Astrocyte (in vitro differentiated cells and primary cell): ENCODE data around the gene TCF7L2. TPM values are rescaled to one million over a fixed set of nuclear protein-coding genes. Genes with fewer than 3 reads are reported as not detected.
A peak's percentile ranks its signal among the peaks of the same experiment; 100 is the strongest.

ENCODE experiments used
- DNase-seq: peaks from one replicate; pipeline ENCODE4 v3.0.0-alpha.2; 2010; ENCODE audit warnings: low read depth
- FAIRE-seq: peaks from 2 replicates; lab custom pipeline; 2011; peaks lifted over from hg19 to GRCh38; lab: Jason Lieb, UNC
- H2AFZ ChIP-seq: 2 replicates; pipeline ENCODE4 v1.6.0; 2012; ENCODE audit warnings: low read depth, low read length, inconsistent platforms
- H3K27ac ChIP-seq: 2 replicates; pipeline ENCODE4 v1.5.1; 2011; ENCODE audit warnings: low read depth, low read length, inconsistent platforms
- H3K27me3 ChIP-seq: 2 replicates; pipeline ENCODE4 v1.6.0; 2011; ENCODE audit warnings: low read length, inconsistent platforms; ENCODE audit not compliant: insufficient read depth
- H3K36me3 ChIP-seq: 2 replicates; pipeline ENCODE4 v1.5.1; 2011; ENCODE audit warnings: low read length, inconsistent platforms; ENCODE audit not compliant: insufficient read depth
- H3K4me1 ChIP-seq: 2 replicates; pipeline ENCODE4 v1.5.1; 2011; ENCODE audit warnings: low read length, inconsistent platforms; ENCODE audit not compliant: insufficient read depth
- H3K4me2 ChIP-seq: 2 replicates; pipeline ENCODE4 v1.6.0; 2012; ENCODE audit warnings: low read length, inconsistent platforms
- H3K4me3 ChIP-seq: 2 replicates; pipeline ENCODE4 v1.5.1; 2011; ENCODE audit warnings: low read depth, mild to moderate bottlenecking, low read length, inconsistent platforms; ENCODE audit not compliant: insufficient read depth
- H3K79me2 ChIP-seq: 2 replicates; pipeline ENCODE4 v1.6.0; 2012; ENCODE audit warnings: mild to moderate bottlenecking, low read length, inconsistent platforms; ENCODE audit not compliant: insufficient read depth
- H3K9ac ChIP-seq: 2 replicates; pipeline ENCODE4 v1.6.0; 2012; ENCODE audit warnings: mild to moderate bottlenecking, low read length, inconsistent platforms
- H3K9me3 ChIP-seq: 2 replicates; pipeline ENCODE4 v1.5.1; 2012; ENCODE audit warnings: low read depth, mild to moderate bottlenecking, low read length, inconsistent platforms; ENCODE audit not compliant: insufficient read depth
- H4K20me1 ChIP-seq: 2 replicates; pipeline ENCODE4 v1.6.0; 2012; ENCODE audit warnings: low read length, inconsistent platforms; ENCODE audit not compliant: insufficient read depth
- H3K27ac Mint-ChIP-seq: one replicate; pipeline ENCODE4 v1.8.0; 2021; ENCODE audit warnings: mild to moderate bottlenecking, mixed read lengths; ENCODE audit not compliant: unreplicated experiment
- H3K27me3 Mint-ChIP-seq: one replicate; pipeline ENCODE4 v1.8.0; 2021; ENCODE audit warnings: low read depth, mixed read lengths; ENCODE audit not compliant: unreplicated experiment
- H3K36me3 Mint-ChIP-seq: one replicate; pipeline ENCODE4 v1.8.0; 2021; ENCODE audit warnings: low read depth, mixed read lengths; ENCODE audit not compliant: unreplicated experiment
- H3K4me1 Mint-ChIP-seq: one replicate; pipeline ENCODE4 v1.8.0; 2021; ENCODE audit warnings: low read depth, mixed read lengths; ENCODE audit not compliant: unreplicated experiment
- H3K4me3 Mint-ChIP-seq: one replicate; pipeline ENCODE4 v1.8.0; 2021; ENCODE audit warnings: mild to moderate bottlenecking, moderate library complexity, mixed read lengths; ENCODE audit not compliant: unreplicated experiment
- H3K9me3 Mint-ChIP-seq: one replicate; pipeline ENCODE4 v1.8.0; 2021; ENCODE audit warnings: mild to moderate bottlenecking, mixed read lengths; ENCODE audit not compliant: unreplicated experiment
- EZH2 ChIP-seq: IDR thresholded peaks from 2 replicates; pipeline ENCODE4 v1.6.1; 2012; ENCODE audit warnings: mild to moderate bottlenecking, low read length, inconsistent platforms; ENCODE audit not compliant: insufficient read depth
- total RNA-seq: library from RNA; stranded (reverse); gene quantifications from 2 replicates; pipeline ENCODE4 v1.2.1, GENCODE V29; 2021
- TF ChIP-seq, protein P1 (sequence below): IDR thresholded peaks from 2 replicates; pipeline ENCODE4 v1.5.1; 2011; ENCODE audit warnings: low read depth, mild to moderate bottlenecking, inconsistent platforms, low read length, moderate library complexity; ENCODE audit not compliant: insufficient read depth

Gene TCF7L2
- total RNA-seq, 1 donor from 2014 or later, result 52.4 TPM

DNA sequence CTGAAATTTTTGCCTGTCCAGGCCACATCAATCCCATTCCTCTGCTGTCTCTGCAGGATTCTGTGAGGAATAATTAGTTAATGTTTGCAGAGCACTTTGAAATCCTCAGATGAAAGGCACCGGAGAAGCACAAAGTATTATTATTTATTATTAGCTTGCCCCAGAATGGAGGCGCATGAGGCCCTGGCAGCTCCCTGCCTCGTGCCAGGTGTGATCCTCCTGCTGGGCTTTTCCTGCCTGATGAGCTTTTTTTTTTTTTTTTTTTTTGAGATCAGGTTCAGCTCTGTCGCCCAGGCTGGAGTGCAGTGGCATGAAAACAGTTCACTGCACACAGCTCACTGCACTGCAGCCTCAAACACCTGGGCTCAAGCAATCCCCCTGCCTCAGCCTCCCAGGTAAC, 65.2 kb downstream of the TCF7L2 start:
- Mint-ChIP-seq H3K4me3 (no peak overlapping the region), H3K9me3 (no peaks in the 10 kb centered on the region), H3K27me3 (no peaks in the 10 kb centered on the region), H3K36me3 (peaks cover 7% of the 10 kb centered on the region), H3K27ac (no peak overlapping the region), H3K4me1 (peaks cover 32% of the 10 kb centered on the region)
- peaks cover 82% of the 10 kb centered on the region for H3K79me2 ChIP-seq
- H3K4me2 ChIP-seq, result no peak overlapping the region
- H4K20me1 ChIP-seq, result peaks cover 97% of the 10 kb centered on the region
- H3K4me3 ChIP-seq, result no peak overlapping the region
- DNase-seq (no peak), FAIRE-seq (no peak)
- H3K36me3 ChIP-seq, result no peaks in the 10 kb centered on the region
- H3K9me3 ChIP-seq, result no peaks in the 10 kb centered on the region
- H2AFZ ChIP-seq, result no peak overlapping the region
- no peak overlapping the region for H3K9ac ChIP-seq
- H3K4me1 ChIP-seq, result peaks cover 1% of the 10 kb centered on the region
- TF ChIP-seq EZH2, result no peak
- TF ChIP-seq, protein P1, sequence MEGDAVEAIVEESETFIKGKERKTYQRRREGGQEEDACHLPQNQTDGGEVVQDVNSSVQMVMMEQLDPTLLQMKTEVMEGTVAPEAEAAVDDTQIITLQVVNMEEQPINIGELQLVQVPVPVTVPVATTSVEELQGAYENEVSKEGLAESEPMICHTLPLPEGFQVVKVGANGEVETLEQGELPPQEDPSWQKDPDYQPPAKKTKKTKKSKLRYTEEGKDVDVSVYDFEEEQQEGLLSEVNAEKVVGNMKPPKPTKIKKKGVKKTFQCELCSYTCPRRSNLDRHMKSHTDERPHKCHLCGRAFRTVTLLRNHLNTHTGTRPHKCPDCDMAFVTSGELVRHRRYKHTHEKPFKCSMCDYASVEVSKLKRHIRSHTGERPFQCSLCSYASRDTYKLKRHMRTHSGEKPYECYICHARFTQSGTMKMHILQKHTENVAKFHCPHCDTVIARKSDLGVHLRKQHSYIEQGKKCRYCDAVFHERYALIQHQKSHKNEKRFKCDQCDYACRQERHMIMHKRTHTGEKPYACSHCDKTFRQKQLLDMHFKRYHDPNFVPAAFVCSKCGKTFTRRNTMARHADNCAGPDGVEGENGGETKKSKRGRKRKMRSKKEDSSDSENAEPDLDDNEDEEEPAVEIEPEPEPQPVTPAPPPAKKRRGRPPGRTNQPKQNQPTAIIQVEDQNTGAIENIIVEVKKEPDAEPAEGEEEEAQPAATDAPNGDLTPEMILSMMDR, result no peak
- H3K27me3 ChIP-seq, result no peaks in the 10 kb centered on the region
- no peak overlapping the region for H3K27ac ChIP-seq

DNA sequence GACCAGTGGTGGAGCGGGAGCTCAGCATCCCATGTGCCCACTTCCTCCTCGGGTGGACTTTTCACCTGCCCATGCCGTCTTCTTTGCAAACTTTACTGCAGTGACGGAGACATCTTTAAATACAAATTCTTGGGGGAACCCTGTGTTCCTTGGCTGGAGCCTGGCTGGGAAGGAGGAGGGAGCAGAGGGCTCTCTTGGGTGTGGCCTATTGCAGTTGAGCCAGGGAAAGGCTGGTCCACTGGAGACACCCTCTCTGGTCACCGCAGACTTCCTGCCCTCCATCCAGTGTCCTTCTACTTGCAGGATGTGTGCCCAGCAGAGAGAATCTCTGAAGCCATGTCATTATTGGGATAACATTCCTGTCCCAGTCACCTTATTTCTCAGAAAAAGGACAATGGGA, 67.3 kb downstream of the TCF7L2 start:
- H3K27me3 ChIP-seq, result no peaks in the 10 kb centered on the region
- no peak overlapping the region for H3K4me2 ChIP-seq
- Mint-ChIP-seq H3K27me3 (no peaks in the 10 kb centered on the region), H3K4me1 (peaks cover 52% of the 10 kb centered on the region), H3K27ac (peak overlapping the region; percentile 69), H3K9me3 (no peaks in the 10 kb centered on the region), H3K4me3 (no peak overlapping the region), H3K36me3 (peaks cover 10% of the 10 kb centered on the region)
- H4K20me1 ChIP-seq, result peaks cover 97% of the 10 kb centered on the region
- no peak overlapping the region for H3K27ac ChIP-seq
- peaks cover 80% of the 10 kb centered on the region for H3K79me2 ChIP-seq
- no peak overlapping the region for H2AFZ ChIP-seq
- no peak overlapping the region for H3K9ac ChIP-seq
- DNase-seq, result no peak
- H3K9me3 ChIP-seq, result no peaks in the 10 kb centered on the region
- no peak for FAIRE-seq
- H3K4me1 ChIP-seq, result peaks cover 3% of the 10 kb centered on the region
- TF ChIP-seq EZH2, result no peak
- TF ChIP-seq, protein P1, result no peak
- no peaks in the 10 kb centered on the region for H3K36me3 ChIP-seq
- H3K4me3 ChIP-seq, result no peak overlapping the region

DNA sequence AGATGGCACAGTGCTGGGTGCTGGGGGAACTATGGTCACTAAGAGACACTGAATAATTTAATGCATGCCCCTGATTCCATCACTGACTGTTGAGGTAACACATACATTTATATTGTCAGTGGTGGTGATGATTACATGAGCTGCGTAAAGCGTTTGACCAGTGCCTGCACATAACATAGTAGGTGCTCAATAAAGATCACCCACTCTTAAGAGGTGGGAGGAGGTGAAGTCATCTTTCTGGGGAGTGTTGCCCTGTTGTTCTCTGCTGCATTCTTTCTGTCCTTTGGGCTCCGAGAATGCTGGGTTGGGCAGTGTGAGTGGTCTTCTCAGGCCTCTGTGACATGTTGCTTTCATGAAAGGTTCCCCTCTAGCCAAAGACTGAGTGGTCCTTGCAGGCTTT, 68.0 kb downstream of the TCF7L2 start:
- Mint-ChIP-seq H3K27ac (peak overlapping the region; percentile 69), H3K36me3 (peaks cover 10% of the 10 kb centered on the region), H3K27me3 (no peaks in the 10 kb centered on the region), H3K4me3 (no peak overlapping the region), H3K9me3 (no peaks in the 10 kb centered on the region), H3K4me1 (peaks cover 53% of the 10 kb centered on the region)
- peaks cover 97% of the 10 kb centered on the region for H4K20me1 ChIP-seq
- no peaks in the 10 kb centered on the region for H3K27me3 ChIP-seq
- peaks cover 3% of the 10 kb centered on the region for H3K4me1 ChIP-seq
- DNase-seq (no peak), FAIRE-seq (no peak)
- no peak overlapping the region for H3K27ac ChIP-seq
- no peak overlapping the region for H3K4me3 ChIP-seq
- H3K79me2 ChIP-seq, result peaks cover 80% of the 10 kb centered on the region
- H3K36me3 ChIP-seq, result no peaks in the 10 kb centered on the region
- no peaks in the 10 kb centered on the region for H3K9me3 ChIP-seq
- TF ChIP-seq, protein P1, result no peak
- TF ChIP-seq EZH2, result no peak
- H2AFZ ChIP-seq, result no peak overlapping the region
- H3K4me2 ChIP-seq, result no peak overlapping the region
- no peak overlapping the region for H3K9ac ChIP-seq
